ENCODE results near the gene KCNJ6. TPM values are rescaled to one million over a fixed set of nuclear protein-coding genes. Genes with fewer than 3 reads are reported as not detected.
A peak's percentile ranks its signal among the peaks of the same experiment; 100 is the strongest.
"Not testable (repeated sequence)": the region's sequence is repeated elsewhere in the genome, so short reads cannot be mapped to it uniquely, and the experiment has no call there.

The KCNJ6 gene
- total RNA-seq, 2 donors from 2014 or later = not detected

DNA sequence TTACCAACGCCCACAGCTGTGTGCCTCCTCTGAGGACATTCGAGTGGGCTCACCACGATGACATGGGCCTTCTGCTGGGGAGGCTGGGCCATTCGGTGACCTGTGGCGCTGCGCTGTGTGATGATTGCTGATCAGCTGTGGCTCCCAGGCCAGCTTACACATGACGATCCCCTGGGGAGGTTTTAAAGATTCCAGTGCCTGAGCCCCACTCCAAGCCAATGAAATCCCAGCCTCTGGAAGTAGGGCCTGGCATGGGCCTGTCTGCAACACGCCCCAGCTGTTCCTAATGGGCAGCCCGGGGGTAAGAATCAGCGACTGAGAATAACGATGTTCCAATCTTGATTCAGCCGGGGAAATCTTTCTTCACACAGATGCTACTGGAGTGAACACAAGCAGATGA, 153.7 kb downstream of the KCNJ6 start:
- no peak for TF ChIP-seq CTCF (IDR thresholded peaks at IDR 0.05)
- no peak for DNase-seq (ENCODE audit: low spot score)
- no peaks in the 10 kb centered on the region for H3K9me3 ChIP-seq
- H3K4me1 ChIP-seq = no peaks in the 10 kb centered on the region
- no peaks in the 10 kb centered on the region for H3K27me3 ChIP-seq
- H3K27ac ChIP-seq = no peak overlapping the region
- no peak overlapping the region for H3K4me3 ChIP-seq
- H3K36me3 ChIP-seq = no peaks in the 10 kb centered on the region

- not testable (repeated sequence) for H3K4me1 ChIP-seq; DNase-seq (ENCODE audit: low spot score); H3K27me3 ChIP-seq; H3K27ac ChIP-seq; H3K9me3 ChIP-seq; H3K36me3 ChIP-seq; H3K4me3 ChIP-seq
Measured at GRCh38 chr21:37761406-37761805, 154.9 kb downstream of the KCNJ6 start.

DNA sequence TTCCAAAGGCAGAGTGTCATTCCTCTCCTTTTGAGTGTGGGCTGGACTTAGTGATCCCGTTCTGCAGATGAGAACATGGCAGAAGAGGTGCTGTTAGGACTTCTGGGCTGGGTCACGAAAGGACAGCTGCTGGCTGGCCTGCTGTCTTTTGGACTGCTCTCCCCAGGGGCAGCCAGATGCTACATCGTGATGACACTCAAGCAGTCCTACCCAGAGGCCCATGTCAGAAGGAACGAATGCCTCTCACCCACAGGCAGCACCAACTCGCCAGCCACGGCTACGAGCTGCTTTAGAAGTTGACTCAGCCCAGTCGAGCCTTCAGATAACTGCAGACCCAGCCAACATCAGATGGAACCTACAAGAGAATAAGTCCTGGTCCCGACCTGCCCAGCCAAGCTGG, 156.5 kb downstream of the KCNJ6 start:
- no peaks in the 10 kb centered on the region for H3K36me3 ChIP-seq
- no peak overlapping the region for H3K4me3 ChIP-seq
- no peaks in the 10 kb centered on the region for H3K4me1 ChIP-seq
- H3K9me3 ChIP-seq = no peaks in the 10 kb centered on the region
- no peak for TF ChIP-seq CTCF (IDR thresholded peaks at IDR 0.05)
- no peak for DNase-seq (ENCODE audit: low spot score)
- H3K27me3 ChIP-seq = no peaks in the 10 kb centered on the region
- no peak overlapping the region for H3K27ac ChIP-seq

- Histone ChIP-seq H3K27ac (no peak overlapping the region), H3K36me3 (no peaks in the 10 kb centered on the region), H3K27me3 (no peaks in the 10 kb centered on the region), H3K4me1 (no peaks in the 10 kb centered on the region), H3K9me3 (no peaks in the 10 kb centered on the region), H3K4me3 (no peak overlapping the region)
- DNase-seq (ENCODE audit: low spot score) = no peak
- TF ChIP-seq CTCF (IDR thresholded peaks at IDR 0.05) = peak in 1 of 2 donors; percentile 40
Measured at GRCh38 chr21:37758982-37759381, 157.3 kb downstream of the KCNJ6 start.

DNA sequence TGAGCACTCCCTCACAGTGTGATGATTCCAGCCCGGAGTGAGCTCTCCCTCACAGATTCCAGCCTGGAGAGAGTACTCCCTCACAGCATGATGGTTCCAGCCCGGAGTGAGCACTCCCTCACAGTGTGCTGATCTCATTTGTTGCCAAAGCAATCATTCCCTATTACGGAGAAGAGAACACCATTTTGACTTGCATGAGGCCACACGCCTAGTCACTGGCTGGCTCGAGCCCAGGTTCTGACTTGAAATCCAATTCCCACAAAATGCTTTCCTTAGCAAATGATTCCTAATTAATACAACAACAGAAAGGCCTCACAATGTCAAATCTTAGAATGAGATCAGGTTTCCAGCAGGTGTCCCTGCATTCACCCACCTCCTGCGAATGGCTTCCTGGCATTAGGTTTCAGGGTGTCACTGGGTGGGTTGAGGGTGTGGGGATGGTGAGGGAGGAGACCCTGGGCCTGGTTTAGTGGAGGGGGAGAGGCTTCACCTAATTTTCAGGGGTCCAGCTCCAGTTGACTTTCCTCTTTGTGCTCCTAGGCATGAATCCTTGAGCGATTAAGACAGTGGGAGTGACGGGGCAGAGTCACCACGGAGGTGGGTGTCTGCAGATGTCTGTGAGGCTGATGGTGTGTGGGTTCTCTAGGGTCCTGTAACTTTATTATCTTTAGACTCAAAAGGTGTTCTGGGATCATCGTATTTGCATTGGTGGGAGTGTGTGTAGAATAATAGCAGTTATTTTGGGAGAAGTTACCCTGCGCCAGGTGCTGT, 158.5 kb downstream of the KCNJ6 start:
- H3K4me3 ChIP-seq = no peak overlapping the region
- DNase-seq (ENCODE audit: low spot score) = no peak
- no peaks in the 10 kb centered on the region for H3K36me3 ChIP-seq

DNA sequence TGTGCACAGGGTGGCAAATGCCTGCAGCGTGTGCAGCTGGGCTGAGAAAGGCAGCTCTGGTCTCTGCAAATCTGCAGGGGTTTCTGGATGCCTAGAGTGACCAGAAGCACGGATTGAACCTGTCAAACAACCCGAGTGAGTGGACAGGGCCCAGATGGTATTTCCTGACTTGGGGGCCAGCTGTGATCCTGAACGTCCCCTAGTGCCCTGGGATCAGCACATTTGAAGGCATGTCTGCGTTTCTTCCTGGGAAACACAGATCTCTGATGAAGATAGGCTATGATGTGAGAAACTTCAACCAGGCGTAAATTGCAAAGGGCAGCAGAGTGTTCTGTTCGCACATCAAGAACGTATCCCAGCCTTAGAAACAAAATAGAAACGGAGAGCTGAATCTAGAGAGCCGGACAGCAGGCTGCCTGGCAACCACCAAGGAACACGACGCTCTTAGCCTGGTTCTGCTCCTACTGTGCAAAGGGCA, 163.1 kb downstream of the KCNJ6 start:
- DNase-seq (ENCODE audit: low spot score) = no peak
- H3K27me3 ChIP-seq = no peaks in the 10 kb centered on the region
- peaks cover 0 to 14% of the 10 kb centered on the region in 2 donors for H3K4me1 ChIP-seq
- no peaks in the 10 kb centered on the region for H3K36me3 ChIP-seq
- H3K4me3 ChIP-seq = no peak overlapping the region
- H3K9me3 ChIP-seq = no peaks in the 10 kb centered on the region
- H3K27ac ChIP-seq = peak overlapping the region in 1 of 2 donors; percentile 61
- no peak for TF ChIP-seq CTCF (IDR thresholded peaks at IDR 0.05)

More for the DNA sequence above, 158.5 kb downstream of the KCNJ6 start:
- no peak overlapping the region for H3K27ac ChIP-seq
- TF ChIP-seq CTCF (IDR thresholded peaks at IDR 0.05) = no peak
- no peaks in the 10 kb centered on the region for H3K9me3 ChIP-seq
- peaks cover 0 to 4% of the 10 kb centered on the region in 2 donors for H3K4me1 ChIP-seq
- no peaks in the 10 kb centered on the region for H3K27me3 ChIP-seq

All from right atrium auricular region (tissue), 2 donors.